ENCODE measurements around the gene DPF3.

DNA sequence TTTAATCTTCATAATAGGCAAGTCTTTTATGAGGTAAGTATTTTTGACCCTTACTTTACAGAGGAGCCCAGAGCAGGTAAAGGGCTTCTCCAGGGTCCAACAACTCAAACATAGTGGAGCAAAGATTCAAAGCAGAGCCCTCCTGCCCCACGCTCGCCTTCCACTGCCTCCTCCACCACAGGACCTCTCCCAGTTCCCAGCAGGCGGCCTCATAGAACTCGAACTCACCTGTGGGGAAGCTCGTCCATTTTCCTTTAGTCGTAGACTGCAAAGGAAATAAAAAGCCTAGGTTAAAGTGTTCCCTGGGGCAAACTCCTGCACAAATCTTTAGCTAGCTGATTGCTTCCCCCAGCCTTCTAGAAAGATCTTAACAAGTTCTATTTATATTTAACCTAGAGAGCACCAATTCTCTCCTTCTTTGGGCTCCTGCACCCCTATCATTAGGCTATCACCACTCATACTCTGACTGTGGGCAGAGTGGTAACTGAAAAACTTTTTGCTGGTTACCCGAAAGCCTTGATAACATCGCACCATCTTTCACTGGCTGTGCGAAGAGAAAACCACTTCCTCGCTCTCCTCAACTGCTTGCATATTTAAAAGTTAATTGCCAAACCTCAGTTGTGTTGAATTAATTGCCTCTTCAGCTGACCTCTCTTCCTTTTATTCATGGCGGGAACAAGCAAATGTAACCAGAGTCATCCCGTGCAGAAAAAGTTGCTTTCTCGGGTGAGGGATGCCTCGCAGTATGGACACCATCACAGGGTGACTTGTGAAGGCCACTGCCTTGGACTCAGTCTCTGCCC is 299.6 kb downstream of the DPF3 start:
- TF ChIP-seq GATA3 (IDR thresholded peaks at IDR 0.05; ENCODE audit: low read depth, low read length) (no peak), GATA2 (IDR thresholded peaks at IDR 0.05; ENCODE audit: low read depth, low read length) (no peak)
